HS-27A (cell line): ENCODE results near the gene CD44.

Experiments
- DNase-seq: peaks from one replicate; pipeline ENCODE4 v3.0.0-alpha.2; 2012; ENCODE audit warnings: low read depth, missing footprints

Gene CD44

GRCh38 chr11:35177370-35177769 is 38.4 kb downstream of the CD44 start:
- DNase-seq = no peak

- no peak for DNase-seq
These were observed 39.3 kb downstream of the CD44 start for GRCh38 chr11:35178067-35178805.

- no peak for DNase-seq
These were observed 39.9 kb downstream of the CD44 start for GRCh38 chr11:35178873-35179272.

GRCh38 chr11:35179466-35180135 is 40.6 kb downstream of the CD44 start:
- no peak for DNase-seq

GRCh38 chr11:35180317-35181233 is 41.6 kb downstream of the CD44 start:
- DNase-seq = no peak

GRCh38 chr11:35182317-35182939 is 43.5 kb downstream of the CD44 start:
- no peak for DNase-seq

- DNase-seq = no peak
These were observed 44.5 kb downstream of the CD44 start for GRCh38 chr11:35183326-35183925.

GRCh38 chr11:35185696-35186095 is 46.7 kb downstream of the CD44 start:
- DNase-seq = no peak

GRCh38 chr11:35187996-35188395 is 49.0 kb downstream of the CD44 start:
- DNase-seq = no peak

- DNase-seq = no peak
These were observed 51.9 kb downstream of the CD44 start for GRCh38 chr11:35190804-35191348.

GRCh38 chr11:35192347-35192746 is 53.4 kb downstream of the CD44 start:
- DNase-seq = no peak

GRCh38 chr11:35193767-35194166 is 54.8 kb downstream of the CD44 start:
- no peak for DNase-seq

GRCh38 chr11:35197292-35197691 is 58.3 kb downstream of the CD44 start:
- DNase-seq = no peak

GRCh38 chr11:35200811-35201341 is 61.9 kb downstream of the CD44 start:
- DNase-seq = no peak

- no peak for DNase-seq
These were observed 65.6 kb downstream of the CD44 start for GRCh38 chr11:35204614-35205013.

- no peak for DNase-seq
These were observed 67.6 kb downstream of the CD44 start for GRCh38 chr11:35206616-35207015.

- DNase-seq = no peak
These were observed 68.8 kb downstream of the CD44 start for GRCh38 chr11:35207471-35208403.

GRCh38 chr11:35208795-35209194 is 69.8 kb downstream of the CD44 start:
- no peak for DNase-seq

GRCh38 chr11:35210876-35211546 is 72.0 kb downstream of the CD44 start:
- no peak for DNase-seq
